ENCODE measurements around the gene RPTOR.
A peak's percentile ranks its signal among the peaks of the same experiment; 100 is the strongest.

The RPTOR gene

GRCh38 chr17:80891397-80892018, 346.9 kb downstream of the RPTOR start:
- TF ChIP-seq, protein P1, sequence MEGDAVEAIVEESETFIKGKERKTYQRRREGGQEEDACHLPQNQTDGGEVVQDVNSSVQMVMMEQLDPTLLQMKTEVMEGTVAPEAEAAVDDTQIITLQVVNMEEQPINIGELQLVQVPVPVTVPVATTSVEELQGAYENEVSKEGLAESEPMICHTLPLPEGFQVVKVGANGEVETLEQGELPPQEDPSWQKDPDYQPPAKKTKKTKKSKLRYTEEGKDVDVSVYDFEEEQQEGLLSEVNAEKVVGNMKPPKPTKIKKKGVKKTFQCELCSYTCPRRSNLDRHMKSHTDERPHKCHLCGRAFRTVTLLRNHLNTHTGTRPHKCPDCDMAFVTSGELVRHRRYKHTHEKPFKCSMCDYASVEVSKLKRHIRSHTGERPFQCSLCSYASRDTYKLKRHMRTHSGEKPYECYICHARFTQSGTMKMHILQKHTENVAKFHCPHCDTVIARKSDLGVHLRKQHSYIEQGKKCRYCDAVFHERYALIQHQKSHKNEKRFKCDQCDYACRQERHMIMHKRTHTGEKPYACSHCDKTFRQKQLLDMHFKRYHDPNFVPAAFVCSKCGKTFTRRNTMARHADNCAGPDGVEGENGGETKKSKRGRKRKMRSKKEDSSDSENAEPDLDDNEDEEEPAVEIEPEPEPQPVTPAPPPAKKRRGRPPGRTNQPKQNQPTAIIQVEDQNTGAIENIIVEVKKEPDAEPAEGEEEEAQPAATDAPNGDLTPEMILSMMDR (IDR thresholded peaks at IDR 0.05; ENCODE audit: control extremely low read depth, extremely low read depth, low read depth, missing control alignments): no peak
- ChIA-PET CTCF (interaction anchor here (1.0 to 1.8 kb wide), 3 partner anchors 18 to 316 kb away, joined by 3 to 7 read pairs (median 4); no protein-coding TSS in a partner anchor), POLR2A (interaction anchor here (0.7 to 2.3 kb wide), 2 partner anchors 10 to 19 kb away, joined by 3 to 9 read pairs; no protein-coding TSS in a partner anchor)
- peak; percentile 72 for DNase-seq (ENCODE audit: extremely low spot score)

- DNase-seq (ENCODE audit: extremely low spot score): peak; percentile 90
- POLR2A ChIA-PET: interaction anchor here (0.7 to 2.3 kb wide), 2 partner anchors 9 to 18 kb away, joined by 3 to 9 read pairs; no protein-coding TSS in a partner anchor
Observed at GRCh38 chr17:80892019-80892855, 347.6 kb downstream of the RPTOR start.

GRCh38 chr17:80892900-80893603, 348.4 kb downstream of the RPTOR start:
- TF ChIP-seq, protein P1 (IDR thresholded peaks at IDR 0.05; ENCODE audit: control extremely low read depth, extremely low read depth, low read depth, missing control alignments): no peak
- DNase-seq (ENCODE audit: extremely low spot score): no peak
- ChIA-PET CTCF (interaction anchor here (1.8 kb wide), 1 partner anchor 16 kb away, joined by 7 read pairs; no protein-coding TSS in a partner anchor), POLR2A (interaction anchor here (2.3 kb wide), 1 partner anchor 8 kb away, joined by 9 read pairs; no protein-coding TSS in a partner anchor)

More at GRCh38 chr17:80892019-80892855, 347.6 kb downstream of the RPTOR start:
- CTCF ChIA-PET: interaction anchor here (1.0 to 1.8 kb wide), 3 partner anchors 17 to 317 kb away, joined by 3 to 7 read pairs (median 4); no protein-coding TSS in a partner anchor
- TF ChIP-seq, protein P1 (IDR thresholded peaks at IDR 0.05; ENCODE audit: control extremely low read depth, extremely low read depth, low read depth, missing control alignments): no peak

DNA sequence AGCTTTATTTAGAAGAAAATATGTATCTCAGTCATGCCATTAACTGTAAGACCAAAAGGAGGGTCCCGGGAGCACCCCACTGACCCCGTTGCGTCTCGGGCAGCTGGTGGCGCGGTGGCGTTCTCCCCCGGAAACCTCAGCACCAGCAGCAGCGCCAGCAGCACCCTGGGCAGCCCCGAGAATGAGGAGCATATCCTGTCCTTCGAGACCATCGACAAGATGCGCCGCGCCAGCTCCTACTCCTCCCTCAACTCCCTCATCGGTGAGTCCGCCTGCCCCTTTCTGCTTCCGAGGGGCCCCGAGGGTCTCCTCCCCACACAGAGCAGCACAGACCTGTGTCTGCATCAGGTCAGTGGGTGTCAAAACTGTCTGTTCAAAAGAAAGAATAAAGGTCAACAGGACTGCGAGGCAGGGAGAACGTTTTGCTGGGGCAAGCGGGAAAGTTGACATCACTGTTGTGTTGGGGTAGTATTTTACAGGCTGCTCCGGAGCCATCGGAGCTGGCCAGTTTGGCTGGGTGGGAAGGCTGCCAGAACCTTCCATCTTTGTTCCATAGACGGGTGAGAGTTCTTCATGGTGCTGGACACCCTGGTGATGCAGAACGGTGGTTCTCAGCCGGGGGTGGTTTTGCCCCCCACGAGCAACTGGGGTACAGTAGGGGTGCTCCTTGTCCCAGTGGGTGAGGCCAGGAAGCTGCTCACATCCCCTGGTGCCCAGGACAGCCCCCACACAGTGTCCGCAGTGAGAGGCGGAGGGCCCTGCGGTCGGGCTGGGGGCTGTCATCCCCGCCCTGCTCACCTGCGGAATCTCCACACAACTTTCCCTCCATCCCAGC, 349.2 kb downstream of the RPTOR start:
- POLR2A ChIA-PET: no interaction called here
- CTCF ChIA-PET: no interaction called here
- no peak for DNase-seq (ENCODE audit: extremely low spot score)
- TF ChIP-seq, protein P1 (IDR thresholded peaks at IDR 0.05; ENCODE audit: control extremely low read depth, extremely low read depth, low read depth, missing control alignments): no peak

- ChIA-PET CTCF (no interaction called here), POLR2A (no interaction called here)
- TF ChIP-seq, protein P1 (IDR thresholded peaks at IDR 0.05; ENCODE audit: control extremely low read depth, extremely low read depth, low read depth, missing control alignments): no peak
- DNase-seq (ENCODE audit: extremely low spot score): no peak
Observed at GRCh38 chr17:80894439-80894721, 349.7 kb downstream of the RPTOR start.

Measured in GM10248 (cell line).